ENCODE data around the gene CAMSAP2. TPM values are rescaled to one million over a fixed set of nuclear protein-coding genes. Genes with fewer than 3 reads are reported as not detected.
"Not testable (repeated sequence)": the region's sequence is repeated elsewhere in the genome, so short reads cannot be mapped to it uniquely, and the experiment has no call there.

Gene CAMSAP2
- total RNA-seq, 2 donors from 2014 or later = 31.9 to 48.6 TPM

DNA sequence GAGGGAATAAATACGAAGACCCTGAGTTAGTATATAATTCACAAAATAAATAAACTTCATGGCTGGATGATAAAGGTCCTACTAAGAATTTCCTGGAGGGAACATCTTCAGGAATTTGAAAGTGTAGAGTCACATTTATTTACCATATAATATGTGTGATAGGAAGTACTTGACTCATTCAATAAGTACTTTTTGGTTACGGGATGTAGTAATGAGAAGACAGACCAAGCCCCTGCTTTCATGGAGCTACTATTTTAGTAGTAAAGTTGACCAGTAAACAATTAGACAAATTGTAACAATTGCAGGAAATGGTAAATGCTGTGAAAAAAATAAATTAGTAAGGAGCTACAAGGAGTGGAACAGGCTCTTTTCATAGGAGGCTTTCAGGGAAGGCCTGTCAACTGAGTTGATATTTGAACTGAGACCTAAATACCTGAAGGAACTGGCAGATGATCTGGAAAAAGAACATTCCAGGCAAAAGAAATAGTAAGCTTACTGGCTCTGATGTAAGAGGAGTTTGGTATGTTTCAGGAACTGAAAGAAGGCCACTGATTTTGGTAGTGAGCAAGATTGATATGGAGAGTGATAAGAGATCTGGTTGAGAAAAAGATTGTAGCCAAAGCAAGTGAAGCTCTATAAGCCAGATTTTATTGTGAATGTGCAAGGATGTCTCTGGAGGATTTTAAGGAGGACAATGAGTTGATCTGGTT is 36.2 kb downstream of the CAMSAP2 start:
- intact Hi-C loops (cut with DNase I) = no loop called here
- DNase-seq (ENCODE audit: low spot score) = no peak

DNA sequence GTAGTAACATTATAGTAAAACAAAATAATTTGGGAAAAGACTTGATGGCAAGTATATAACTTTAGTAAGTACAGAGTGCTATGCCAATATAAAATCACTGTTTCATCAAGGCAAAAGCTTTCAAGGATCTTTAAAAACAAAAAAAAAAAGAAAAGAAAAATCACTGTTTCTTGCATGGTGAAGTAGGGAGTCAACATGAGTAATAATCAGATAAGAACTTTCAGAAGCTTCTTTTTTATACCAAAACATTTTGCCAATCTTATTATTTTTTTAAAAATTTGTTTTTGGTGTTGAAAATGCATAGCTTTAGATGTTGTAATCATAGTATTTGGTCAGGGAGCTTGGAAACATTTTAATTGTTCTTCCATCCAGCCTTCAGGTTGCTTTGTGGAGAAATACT is 37.2 kb downstream of the CAMSAP2 start:
- DNase-seq (ENCODE audit: low spot score) = no peak
- intact Hi-C loops (cut with DNase I) = loop anchor here in 1 of 2 donors (2.0 kb wide), 1 partner anchor 53 kb away; no protein-coding TSS in a partner anchor

DNA sequence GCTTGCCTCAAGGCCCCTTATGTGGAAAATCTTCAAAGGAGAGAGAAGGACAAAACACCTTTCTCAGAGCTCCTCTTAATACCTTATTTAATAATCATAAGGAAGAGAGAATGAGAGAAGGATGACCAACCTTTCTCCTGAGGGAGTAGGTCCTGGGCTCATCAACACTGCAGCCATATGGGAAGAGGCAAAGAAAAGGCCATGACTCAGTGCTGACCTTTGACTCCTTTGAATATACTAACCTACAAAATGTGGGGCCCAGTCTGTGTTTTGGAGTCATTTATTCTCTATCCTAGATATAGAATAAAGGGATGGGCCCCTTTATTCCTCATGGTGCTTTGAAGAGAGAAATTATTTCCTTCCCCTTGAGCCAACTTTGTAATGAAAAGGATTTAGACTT is 38.3 kb downstream of the CAMSAP2 start:
- DNase-seq (ENCODE audit: low spot score) = no peak
- intact Hi-C loops (cut with DNase I) = loop anchor here in 1 of 2 donors (2.0 kb wide), 1 partner anchor 54 kb away; no protein-coding TSS in a partner anchor

DNA sequence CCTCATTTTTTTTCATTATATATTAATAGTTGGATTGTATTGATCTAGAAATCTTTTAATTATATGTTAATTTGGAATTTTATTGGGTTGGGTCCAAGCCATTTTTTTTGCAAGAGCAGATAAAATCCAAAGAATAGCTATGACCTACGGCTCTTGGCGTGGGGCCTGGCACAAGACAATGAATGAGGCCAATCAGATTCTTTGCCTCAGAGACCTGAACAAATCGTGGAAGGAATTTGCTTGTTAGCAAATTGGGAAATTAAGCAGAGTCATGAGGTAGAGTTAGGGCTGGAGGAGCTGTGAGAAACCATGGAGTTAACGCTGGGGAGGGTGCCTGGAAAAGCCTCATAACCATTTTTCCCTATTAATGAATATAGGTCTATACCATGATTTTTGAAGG is 40.1 kb downstream of the CAMSAP2 start:
- intact Hi-C loops (cut with DNase I) = no loop called here
- no peak for DNase-seq (ENCODE audit: low spot score)

DNA sequence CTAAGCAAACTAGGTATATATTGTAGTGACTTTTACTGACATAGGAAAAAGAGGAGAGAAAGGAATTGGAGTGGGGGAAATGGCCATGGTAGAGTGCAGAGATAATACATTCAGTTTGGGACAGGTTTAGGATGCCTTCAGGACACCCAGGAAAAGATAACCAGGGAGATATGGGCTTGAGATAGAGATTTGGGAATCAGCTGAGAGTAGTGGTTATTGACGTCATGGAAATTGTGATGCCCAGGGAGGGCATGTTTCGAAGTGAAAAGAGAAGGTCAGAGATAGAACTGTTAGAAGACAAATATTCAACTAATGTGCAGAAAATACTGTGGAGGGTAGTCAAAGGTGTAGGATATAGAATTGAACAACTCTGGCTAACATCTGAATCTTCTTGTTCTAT is 40.6 kb downstream of the CAMSAP2 start:
- intact Hi-C loops (cut with DNase I) = no loop called here
- DNase-seq (ENCODE audit: low spot score) = no peak

DNA sequence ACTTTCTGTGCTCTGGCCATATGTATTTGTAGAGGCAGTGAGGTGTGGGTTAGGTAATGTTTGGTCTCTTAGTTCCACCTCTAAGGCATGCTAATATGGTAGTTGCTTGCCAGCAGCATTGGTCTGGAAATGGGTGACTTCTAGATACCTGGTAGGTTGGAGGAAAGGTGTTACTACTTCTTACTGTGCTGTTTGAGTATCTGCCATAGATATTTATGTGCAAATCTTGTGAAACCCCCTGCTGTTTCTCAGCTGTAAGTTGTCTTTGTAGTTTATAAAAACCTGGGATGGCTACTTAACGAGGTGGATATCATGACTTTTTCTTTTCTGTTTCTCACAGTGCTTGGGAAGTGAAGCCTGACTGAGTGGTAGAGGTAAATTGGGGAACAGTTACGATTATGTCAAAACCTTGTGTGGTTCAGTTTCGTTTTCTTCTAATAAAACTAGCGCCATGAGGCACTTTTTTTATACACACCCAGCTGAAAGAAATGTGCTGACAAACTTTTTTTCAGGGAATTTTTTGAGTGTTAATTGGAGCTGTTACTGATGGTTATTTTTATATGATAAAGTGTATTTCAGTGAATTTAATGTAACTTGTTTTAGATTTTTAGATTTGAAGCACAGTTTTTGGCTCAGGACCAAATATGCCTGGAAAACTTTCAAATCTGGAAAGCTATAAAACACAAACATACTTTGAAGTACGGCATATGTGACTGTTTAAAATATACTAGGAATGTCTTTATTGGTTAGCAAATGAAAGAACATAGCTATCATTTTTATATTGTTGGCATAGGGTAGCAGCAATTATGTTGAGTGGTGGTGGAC is 42.1 kb downstream of the CAMSAP2 start:
- no peak for DNase-seq (ENCODE audit: low spot score)
- intact Hi-C loops (cut with DNase I) = no loop called here

DNA sequence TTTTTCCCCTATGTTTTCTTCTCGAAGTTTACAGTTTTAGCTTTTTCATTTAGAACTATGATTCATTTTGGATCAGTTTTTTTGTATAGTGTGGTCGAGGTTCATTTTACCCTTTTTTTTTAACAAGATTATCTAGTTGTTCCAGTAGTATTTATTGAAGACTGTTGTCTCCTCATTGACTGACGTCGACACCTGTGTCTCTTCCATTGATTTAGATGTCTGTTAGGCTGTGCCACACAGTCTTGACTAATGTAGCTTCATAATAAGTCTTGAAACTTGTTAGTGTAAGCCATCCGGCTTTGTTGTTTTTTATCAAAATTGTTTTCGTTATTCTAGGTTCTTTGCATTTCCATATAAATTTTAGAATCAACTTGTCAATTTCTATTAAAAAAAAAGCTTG is 45.2 kb downstream of the CAMSAP2 start:
- intact Hi-C loops (cut with DNase I) = no loop called here

DNA sequence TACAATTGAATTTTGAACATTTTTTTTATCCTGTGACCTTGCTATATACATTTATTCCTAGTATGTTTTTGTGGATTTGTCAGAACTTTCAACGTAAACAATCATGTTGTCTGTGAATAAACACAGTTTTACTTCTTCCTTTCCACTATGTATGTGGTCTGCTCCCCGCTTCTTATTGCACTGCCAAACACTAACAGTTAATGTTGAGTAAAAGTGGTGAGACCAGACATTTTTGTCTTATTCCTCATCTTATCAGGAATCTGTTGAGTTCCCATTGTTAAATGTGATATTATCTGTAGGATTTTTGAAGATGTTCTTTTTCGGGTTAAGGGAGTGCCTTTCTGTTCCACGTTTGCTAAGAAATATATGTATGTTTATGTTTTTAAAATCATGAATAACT is 45.9 kb downstream of the CAMSAP2 start:
- intact Hi-C loops (cut with DNase I) = no loop called here
- no peak for DNase-seq (ENCODE audit: low spot score)

More for the DNA sequence above, 45.2 kb downstream of the CAMSAP2 start:
- no peak for DNase-seq (ENCODE audit: low spot score)

DNA sequence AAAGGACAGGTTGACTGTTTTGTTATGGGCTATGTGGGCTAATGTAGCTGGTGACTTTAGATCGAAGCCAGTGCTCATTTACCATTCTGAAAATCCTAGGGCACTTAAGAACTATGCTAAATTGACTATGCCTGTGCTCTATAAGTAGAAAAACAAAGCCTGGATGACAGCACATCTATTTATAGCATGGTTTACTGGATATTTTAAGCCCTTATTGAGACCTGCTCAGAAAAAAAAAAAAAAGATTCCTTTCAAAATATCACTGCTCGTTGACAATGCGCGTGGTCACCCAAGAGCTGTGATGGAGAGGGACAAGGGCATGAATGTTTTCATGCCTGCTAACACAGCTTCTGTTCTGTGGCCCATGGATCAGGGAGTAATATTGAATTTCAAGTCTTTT is 48.1 kb downstream of the CAMSAP2 start:
- intact Hi-C loops (cut with DNase I) = no loop called here
- no peak for DNase-seq (ENCODE audit: low spot score)

DNA sequence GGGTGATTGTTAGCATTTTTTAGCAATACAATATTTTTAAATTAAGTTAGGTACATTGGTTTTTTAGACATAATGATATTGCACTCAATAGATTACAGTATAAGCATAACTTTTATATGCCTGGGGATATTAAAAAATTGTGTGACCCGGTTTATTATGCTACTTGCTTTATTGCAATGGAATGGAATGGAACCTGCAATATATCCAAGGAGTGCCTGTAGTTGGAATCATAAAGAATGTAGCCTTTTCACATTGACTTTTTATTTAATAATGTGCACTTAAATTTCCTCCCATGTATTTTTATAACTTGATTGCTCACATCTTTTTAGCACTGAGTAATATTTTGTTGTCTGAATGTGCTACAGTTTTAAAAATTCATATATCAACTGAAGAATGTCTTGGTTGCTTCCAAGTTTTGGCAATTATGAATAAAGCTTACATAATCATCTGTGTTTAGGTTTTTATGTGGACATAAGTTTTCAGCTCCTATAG is 49.2 kb downstream of the CAMSAP2 start:
- no peak for DNase-seq (ENCODE audit: low spot score)
- intact Hi-C loops (cut with DNase I) = no loop called here

DNA sequence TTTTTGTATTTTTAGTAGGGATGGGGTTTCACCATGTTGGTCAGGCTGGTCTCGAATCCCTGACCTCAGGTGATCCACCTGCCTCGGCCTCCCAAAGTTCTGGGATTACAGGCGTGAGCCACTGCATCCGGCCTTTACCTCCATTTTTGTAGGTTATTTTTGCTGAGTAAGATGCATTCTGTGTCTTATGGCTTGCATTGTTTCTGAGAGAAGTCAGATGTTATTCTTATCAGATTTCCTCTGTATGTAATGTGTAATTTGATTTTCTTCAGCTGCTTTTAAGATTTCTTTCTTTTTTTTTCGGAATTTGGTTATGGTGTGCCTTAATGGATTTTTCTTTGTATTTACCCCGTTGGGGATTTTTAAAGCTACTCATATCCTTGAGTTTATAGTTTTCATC is 52.3 kb downstream of the CAMSAP2 start:
- DNase-seq (ENCODE audit: low spot score); intact Hi-C loops (cut with DNase I): not testable (repeated sequence)

DNA sequence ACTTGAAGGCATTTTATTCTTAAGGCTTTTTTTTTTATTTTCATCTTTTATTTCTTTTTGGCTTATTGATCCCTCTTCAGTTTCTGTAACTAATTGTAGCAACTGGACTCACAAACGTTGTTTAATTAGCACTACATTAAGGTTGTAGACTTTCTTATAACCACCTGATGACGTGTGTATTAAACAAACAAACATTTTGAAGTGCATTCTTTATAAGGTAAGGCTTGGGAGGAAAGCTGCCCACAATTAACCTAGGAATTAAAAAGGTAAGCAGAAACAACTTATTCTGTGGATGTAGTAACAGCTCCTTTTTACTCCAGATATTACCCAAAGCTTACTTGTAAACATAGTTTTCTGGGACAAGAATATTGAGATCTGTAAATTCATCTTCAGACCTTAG is 55.0 kb downstream of the CAMSAP2 start:
- intact Hi-C loops (cut with DNase I) = no loop called here
- no peak for DNase-seq (ENCODE audit: low spot score)

DNA sequence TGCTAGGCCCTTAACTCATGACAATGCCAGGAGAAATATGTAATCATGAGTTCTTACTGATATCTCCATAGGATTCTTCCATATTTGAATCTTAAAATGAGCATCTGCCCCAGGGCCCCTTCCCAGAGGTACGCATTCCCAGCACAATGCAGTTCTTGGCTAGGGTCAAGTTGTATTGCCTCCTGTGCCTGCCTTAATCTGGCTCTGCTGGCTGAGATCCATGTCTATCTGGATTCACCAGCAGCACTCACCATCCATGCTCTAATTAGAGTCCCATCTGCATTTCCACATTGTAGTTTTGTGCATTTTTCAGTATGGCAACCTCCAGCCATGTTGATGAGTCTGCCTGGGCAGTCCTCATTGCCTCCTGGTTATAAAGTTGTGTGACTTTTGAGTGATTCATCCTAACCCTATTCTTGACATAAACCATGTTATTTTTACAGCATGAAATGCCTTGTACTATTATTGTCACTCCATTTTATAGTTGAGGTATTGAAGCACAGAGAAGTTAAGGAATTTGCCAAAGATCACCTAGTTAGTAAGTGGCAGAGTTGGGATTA is 55.9 kb downstream of the CAMSAP2 start:
- intact Hi-C loops (cut with DNase I) = no loop called here
- no peak for DNase-seq (ENCODE audit: low spot score)

DNA sequence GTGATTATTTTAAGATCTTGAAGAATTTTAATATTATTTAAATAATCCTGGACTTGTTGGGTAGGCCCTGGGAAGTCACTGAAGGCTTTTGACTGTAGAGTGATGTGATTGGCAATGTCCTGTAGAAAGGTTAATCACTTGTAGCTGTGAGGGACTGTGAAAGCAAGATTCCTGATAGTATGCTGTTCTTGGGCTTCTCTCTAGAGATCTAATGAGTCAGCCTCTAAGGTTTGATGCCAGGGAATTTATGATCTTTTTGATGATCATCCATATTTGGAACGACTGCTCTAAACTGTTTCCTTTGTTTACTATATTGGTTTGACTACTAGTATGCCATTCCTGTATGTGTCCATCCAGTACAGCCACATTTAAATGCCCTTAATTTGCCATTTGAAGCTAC is 56.5 kb downstream of the CAMSAP2 start:
- DNase-seq (ENCODE audit: low spot score) = no peak
- intact Hi-C loops (cut with DNase I) = no loop called here

DNA sequence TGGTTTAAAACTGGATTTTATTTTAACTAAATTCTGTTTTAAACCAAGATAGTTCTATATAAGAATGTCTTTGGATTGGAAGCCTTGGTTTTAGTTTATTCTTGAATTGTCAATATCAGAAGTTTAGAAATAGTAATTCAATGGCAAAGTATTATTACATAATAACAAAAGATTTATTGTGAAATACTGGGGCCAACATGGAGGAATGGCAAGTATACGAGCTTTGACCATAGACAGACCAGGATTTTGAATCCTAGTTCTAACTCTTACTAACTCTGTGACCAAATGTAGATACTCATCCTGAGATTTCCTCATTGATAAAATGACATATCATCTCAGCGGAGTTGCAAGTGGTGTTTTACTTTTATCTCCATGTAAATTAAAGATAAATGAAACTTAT is 63.3 kb downstream of the CAMSAP2 start:
- intact Hi-C loops (cut with DNase I) = loop anchor here (5.0 to 10.0 kb wide), 2 partner anchors 175 to 177 kb away; partner anchors contain the start of gene KIF14 (in 1 of the 2)

DNA sequence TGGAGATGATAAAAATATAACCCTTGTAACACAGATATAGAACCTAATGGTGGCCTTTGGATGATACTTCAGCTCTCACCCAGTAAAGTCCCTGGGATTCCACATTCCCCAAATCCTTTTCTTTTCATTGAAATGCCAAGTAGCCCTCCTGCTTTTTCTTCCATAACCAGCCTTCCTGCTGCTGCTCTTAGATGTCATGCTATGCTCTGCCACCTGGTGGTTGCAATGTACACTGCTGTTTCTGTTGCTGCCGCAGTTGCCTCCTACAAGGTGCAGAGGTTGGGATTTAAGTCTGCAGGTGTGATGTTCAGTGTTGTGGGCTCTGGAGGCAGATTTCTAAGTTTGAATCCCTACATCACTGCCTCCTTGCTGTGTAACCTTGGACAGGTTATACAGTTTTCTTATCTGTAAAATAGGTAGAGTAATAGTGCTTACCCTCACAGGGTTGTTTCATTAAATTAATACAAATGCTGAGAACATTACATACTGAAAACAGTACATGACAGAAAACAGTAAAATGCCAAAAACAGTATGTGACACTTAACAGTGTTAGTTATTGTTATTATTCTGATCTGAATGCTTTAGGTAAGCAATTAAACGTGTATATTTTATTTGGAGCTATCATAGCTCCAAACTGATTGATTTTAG is 64.3 kb downstream of the CAMSAP2 start:
- peak; percentile 87 for DNase-seq (ENCODE audit: low spot score)
- intact Hi-C loops (cut with DNase I) = loop anchor here (5.0 to 10.0 kb wide), 2 partner anchors 176 to 178 kb away; partner anchors contain the start of gene KIF14 (in 1 of the 2)

More for the DNA sequence above, 63.3 kb downstream of the CAMSAP2 start:
- no peak for DNase-seq (ENCODE audit: low spot score)

DNA sequence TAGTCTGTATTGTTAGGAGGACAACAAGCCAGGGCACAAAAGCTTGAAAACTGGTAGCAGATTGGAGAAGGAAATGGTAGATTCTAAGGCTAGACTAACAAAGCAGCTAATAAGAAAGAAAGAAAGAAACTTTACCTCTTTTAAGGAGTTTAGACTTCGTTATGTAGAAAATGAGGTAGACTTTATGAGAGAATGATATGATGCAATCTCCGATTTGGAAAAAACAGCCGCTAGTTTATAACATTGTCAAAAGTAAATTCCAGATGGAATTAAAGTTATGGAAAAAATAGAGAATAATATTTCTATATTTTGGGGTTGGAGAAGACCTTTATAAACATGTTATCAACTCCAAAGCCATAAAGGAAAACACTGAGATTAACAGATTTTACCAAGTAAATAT is 67.0 kb downstream of the CAMSAP2 start:
- DNase-seq (ENCODE audit: low spot score) = no peak
- intact Hi-C loops (cut with DNase I) = loop anchor here in 1 of 2 donors (10.0 kb wide), 1 partner anchor 181 kb away; the partner anchor contains the start of gene KIF14

DNA sequence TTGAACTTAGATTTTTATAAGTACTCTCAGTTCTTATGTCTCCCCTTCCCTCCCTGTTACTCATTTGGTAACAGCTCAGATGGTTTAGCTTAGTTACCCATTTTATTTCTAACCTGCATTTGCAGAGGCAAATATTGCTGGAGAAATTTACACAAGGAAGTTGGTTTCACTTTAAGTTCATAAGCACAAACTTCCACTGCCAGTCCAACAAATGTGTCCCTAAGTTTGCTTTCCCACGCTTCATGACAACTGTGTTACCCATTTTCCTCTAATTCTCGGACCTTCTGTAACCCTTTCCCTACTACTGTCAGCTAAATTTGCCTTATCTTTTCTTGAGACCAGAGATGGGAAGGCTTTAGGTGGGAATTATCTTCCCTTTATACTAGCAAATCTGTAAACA is 70.2 kb downstream of the CAMSAP2 start:
- intact Hi-C loops (cut with DNase I) = loop anchor here in 1 of 2 donors (10.0 kb wide), 1 partner anchor 184 kb away; the partner anchor contains the start of gene KIF14
- DNase-seq (ENCODE audit: low spot score) = no peak

DNA sequence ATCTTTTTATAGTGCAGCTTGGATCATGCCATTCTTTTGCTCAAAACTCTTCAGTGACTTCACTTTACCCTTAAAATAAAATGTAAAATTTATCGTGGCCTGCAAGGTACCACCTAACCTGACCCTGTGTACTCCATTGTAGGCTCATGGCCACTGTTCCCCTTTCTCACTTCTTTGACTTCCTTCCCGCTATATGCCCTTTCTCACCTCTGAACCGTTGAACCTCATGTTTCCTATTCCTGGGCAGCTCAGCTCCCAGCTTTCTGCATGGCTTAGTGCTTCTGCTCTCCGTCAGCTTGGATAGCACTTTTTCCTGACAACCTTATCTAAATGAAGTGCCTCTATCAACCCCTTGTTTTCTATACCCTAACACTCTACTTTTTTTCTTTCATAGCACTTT is 73.0 kb downstream of the CAMSAP2 start:
- DNase-seq (ENCODE audit: low spot score) = no peak
- intact Hi-C loops (cut with DNase I) = no loop called here

Data from posterior vena cava (tissue), 2 donors.